ENCODE results near the gene TLK1. TPM values are rescaled to one million over a fixed set of nuclear protein-coding genes. Genes with fewer than 3 reads are reported as not detected.

The TLK1 gene
- total and polyA plus RNA-seq, 5 donors, result 7.3 to 35.3 (median 32.9) TPM

GRCh38 chr2:170973492-170974303 is 187.0 kb downstream of the TLK1 start:
- H3K9me3 ChIP-seq (ENCODE audit: control insufficient read depth, low read length), result no peaks in the 10 kb centered on the region
- H3K27me3 ChIP-seq (ENCODE audit: control insufficient read depth, insufficient read depth), result no peaks in the 10 kb centered on the region
- peak; percentile 86 to 95 (median 94) for DNase-seq
- H3K4me3 ChIP-seq (ENCODE audit: low read length), result peak overlapping the region; percentile 77
- peak; percentile 95 to 96 for ATAC-seq
- 5% methylated on average over 67 of the region's 67 CpGs for WGBS
- H3K27ac ChIP-seq (ENCODE audit: low read length), result peak overlapping the region; percentile 39
- H3K4me1 ChIP-seq (ENCODE audit: control insufficient read depth, insufficient read depth, low read length), result no peaks in the 10 kb centered on the region
- intact Hi-C loops (cut with DNase I), result loop anchor here (2.0 to 5.0 kb wide), 3 partner anchors 189 to 444 kb away; partner anchors contain the start of gene TLK1 (in 1 of the 4)

GRCh38 chr2:170973225-170973491 is 187.5 kb downstream of the TLK1 start:
- Histone ChIP-seq H3K4me3 (ENCODE audit: low read length) (peak overlapping the region; percentile 77), H3K27ac (ENCODE audit: low read length) (no peak overlapping the region), H3K4me1 (ENCODE audit: control insufficient read depth, insufficient read depth, low read length) (no peaks in the 10 kb centered on the region), H3K9me3 (ENCODE audit: control insufficient read depth, low read length) (no peaks in the 10 kb centered on the region), H3K27me3 (ENCODE audit: control insufficient read depth, insufficient read depth) (no peaks in the 10 kb centered on the region)
- DNase-seq (no peak), ATAC-seq (no peak)
- WGBS, result 9% methylated on average over 12 of the region's 12 CpGs
- intact Hi-C loops (cut with DNase I), result loop anchor here in 3 of 4 donors (2.0 to 5.0 kb wide), 3 partner anchors 189 to 444 kb away; partner anchors contain the start of gene TLK1 (in 1 of the 3)

GRCh38 chr2:170972296-170973224 is 188.1 kb downstream of the TLK1 start:
- intact Hi-C loops (cut with DNase I), result loop anchor here in 3 of 4 donors (2.0 to 5.0 kb wide), 3 partner anchors 190 to 445 kb away; partner anchors contain the start of gene TLK1 (in 1 of the 3)
- Histone ChIP-seq H3K27ac (ENCODE audit: low read length) (no peak overlapping the region), H3K27me3 (ENCODE audit: control insufficient read depth, insufficient read depth) (no peaks in the 10 kb centered on the region), H3K4me1 (ENCODE audit: control insufficient read depth, insufficient read depth, low read length) (no peaks in the 10 kb centered on the region), H3K9me3 (ENCODE audit: control insufficient read depth, low read length) (no peaks in the 10 kb centered on the region), H3K4me3 (ENCODE audit: low read length) (no peak overlapping the region)
- 69% methylated on average over 20 of the region's 20 CpGs for WGBS
- peak in 1 of 3 donors; percentile 8 for DNase-seq
- no peak for ATAC-seq

GRCh38 chr2:170971071-170971470 is 189.6 kb downstream of the TLK1 start:
- H3K27me3 ChIP-seq (ENCODE audit: control insufficient read depth, insufficient read depth), result no peaks in the 10 kb centered on the region
- intact Hi-C loops (cut with DNase I), result loop anchor here in 3 of 4 donors (5.0 kb wide), 2 partner anchors 191 to 446 kb away; partner anchors contain the start of gene TLK1 (in 1 of the 3)
- WGBS, result 89% methylated on average over 3 of the region's 3 CpGs
- H3K4me1 ChIP-seq (ENCODE audit: control insufficient read depth, insufficient read depth, low read length), result no peaks in the 10 kb centered on the region
- H3K9me3 ChIP-seq (ENCODE audit: control insufficient read depth, low read length), result no peaks in the 10 kb centered on the region
- no peak overlapping the region for H3K4me3 ChIP-seq (ENCODE audit: low read length)
- ATAC-seq (no peak), DNase-seq (peak in 1 of 3 donors; percentile 23)
- H3K27ac ChIP-seq (ENCODE audit: low read length), result no peak overlapping the region

GRCh38 chr2:170969872-170970496 is 190.7 kb downstream of the TLK1 start:
- 60% methylated on average over 10 of the region's 10 CpGs for WGBS
- Histone ChIP-seq H3K4me1 (ENCODE audit: control insufficient read depth, insufficient read depth, low read length) (no peaks in the 10 kb centered on the region), H3K4me3 (ENCODE audit: low read length) (no peak overlapping the region), H3K27me3 (ENCODE audit: control insufficient read depth, insufficient read depth) (no peaks in the 10 kb centered on the region), H3K9me3 (ENCODE audit: control insufficient read depth, low read length) (no peaks in the 10 kb centered on the region), H3K27ac (ENCODE audit: low read length) (no peak overlapping the region)
- ATAC-seq, result no peak
- intact Hi-C loops (cut with DNase I), result loop anchor here in 3 of 4 donors (5.0 kb wide), 2 partner anchors 192 to 447 kb away; partner anchors contain the start of gene TLK1 (in 1 of the 3)
- DNase-seq, result peak in 1 of 3 donors; percentile 16

- no peak overlapping the region for H3K4me3 ChIP-seq (ENCODE audit: low read length)
- intact Hi-C loops (cut with DNase I), result no loop called here
- H3K27ac ChIP-seq (ENCODE audit: low read length), result no peak overlapping the region
- WGBS, result 87% methylated on average over 2 of the region's 2 CpGs
- ATAC-seq (no peak), DNase-seq (no peak)
- H3K9me3 ChIP-seq (ENCODE audit: control insufficient read depth, low read length), result no peaks in the 10 kb centered on the region
- no peaks in the 10 kb centered on the region for H3K4me1 ChIP-seq (ENCODE audit: control insufficient read depth, insufficient read depth, low read length)
- H3K27me3 ChIP-seq (ENCODE audit: control insufficient read depth, insufficient read depth), result no peaks in the 10 kb centered on the region
These were observed 191.7 kb downstream of the TLK1 start for GRCh38 chr2:170969030-170969429.

GRCh38 chr2:170968205-170969003 is 192.3 kb downstream of the TLK1 start:
- Histone ChIP-seq H3K4me1 (ENCODE audit: control insufficient read depth, insufficient read depth, low read length) (no peaks in the 10 kb centered on the region), H3K27ac (ENCODE audit: low read length) (no peak overlapping the region), H3K9me3 (ENCODE audit: control insufficient read depth, low read length) (no peaks in the 10 kb centered on the region), H3K4me3 (ENCODE audit: low read length) (no peak overlapping the region), H3K27me3 (ENCODE audit: control insufficient read depth, insufficient read depth) (no peaks in the 10 kb centered on the region)
- intact Hi-C loops (cut with DNase I), result no loop called here
- ATAC-seq, result no peak
- 76% methylated on average over 12 of the region's 12 CpGs for WGBS
- peak in 1 of 3 donors; percentile 0 for DNase-seq

- no peak overlapping the region for H3K4me3 ChIP-seq (ENCODE audit: low read length)
- no peaks in the 10 kb centered on the region for H3K4me1 ChIP-seq (ENCODE audit: control insufficient read depth, insufficient read depth, low read length)
- H3K27ac ChIP-seq (ENCODE audit: low read length), result no peak overlapping the region
- intact Hi-C loops (cut with DNase I), result no loop called here
- DNase-seq, result peak; percentile 57 to 89 (median 84)
- peak in 1 of 2 donors; percentile 65 for ATAC-seq
- no peaks in the 10 kb centered on the region for H3K9me3 ChIP-seq (ENCODE audit: control insufficient read depth, low read length)
- H3K27me3 ChIP-seq (ENCODE audit: control insufficient read depth, insufficient read depth), result no peaks in the 10 kb centered on the region
- 50% methylated on average over 5 of the region's 5 CpGs for WGBS
These were observed 193.1 kb downstream of the TLK1 start for GRCh38 chr2:170967553-170967952.

GRCh38 chr2:170966648-170967396 is 193.9 kb downstream of the TLK1 start:
- Histone ChIP-seq H3K4me1 (ENCODE audit: control insufficient read depth, insufficient read depth, low read length) (no peaks in the 10 kb centered on the region), H3K4me3 (ENCODE audit: low read length) (no peak overlapping the region), H3K27ac (ENCODE audit: low read length) (no peak overlapping the region), H3K9me3 (ENCODE audit: control insufficient read depth, low read length) (no peaks in the 10 kb centered on the region), H3K27me3 (ENCODE audit: control insufficient read depth, insufficient read depth) (no peaks in the 10 kb centered on the region)
- no peak for DNase-seq
- intact Hi-C loops (cut with DNase I), result no loop called here
- 76% methylated on average over 13 of the region's 13 CpGs for WGBS
- ATAC-seq, result peak; percentile 26 to 28
